ENCODE results near the gene PROK1.

The PROK1 gene

DNA sequence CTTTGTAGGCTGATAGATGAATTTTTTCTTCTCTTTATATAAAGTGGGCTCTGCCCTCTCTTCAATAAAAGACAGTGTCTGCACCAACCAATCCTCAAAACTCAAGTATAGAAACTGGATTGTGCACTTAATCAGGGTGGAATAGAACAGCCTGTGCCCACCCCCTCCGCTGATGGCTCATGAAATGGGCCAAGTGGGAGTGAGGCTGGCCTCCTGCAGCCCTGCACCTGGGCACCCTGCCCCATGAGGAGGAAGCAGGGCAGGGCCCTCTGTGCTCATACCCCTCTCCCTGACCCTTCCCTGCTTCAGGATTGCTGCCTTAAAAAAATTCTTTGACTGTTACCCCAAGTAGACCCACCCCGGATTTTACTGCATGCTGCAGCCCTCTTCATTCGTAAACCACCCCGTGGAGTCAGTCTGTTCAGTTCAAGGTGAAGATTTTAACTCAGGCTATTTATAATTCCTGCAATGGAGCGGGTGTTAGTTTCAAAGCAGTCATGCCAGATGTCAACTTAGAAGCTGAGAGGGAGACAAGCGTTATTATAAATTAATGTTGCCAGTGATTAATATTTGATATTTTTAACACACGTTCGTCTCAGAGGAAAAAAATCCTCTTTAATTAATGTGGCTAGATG is 15.8 kb downstream of the PROK1 start:
- no peak for DNase-seq

DNA sequence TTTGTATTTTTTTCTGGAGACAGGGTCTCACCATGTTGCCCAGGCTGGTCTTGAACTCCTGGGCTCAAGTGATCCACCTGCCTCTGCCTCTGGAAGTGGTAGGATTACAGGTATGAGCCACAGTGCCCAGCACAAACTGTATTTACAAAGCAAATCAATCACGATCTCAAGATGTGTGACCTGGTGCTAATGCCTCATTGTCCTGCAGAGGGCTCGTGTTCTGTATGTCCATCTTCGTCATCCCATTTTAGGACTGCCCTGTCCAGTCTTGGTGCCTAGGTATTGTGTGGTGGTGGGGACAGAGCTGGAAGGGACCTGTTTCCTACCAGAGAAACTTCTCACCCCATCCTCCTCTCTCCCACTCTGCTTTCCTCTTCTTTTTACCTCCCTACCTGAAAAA is 20.2 kb downstream of the PROK1 start:
- no peak for DNase-seq

DNA sequence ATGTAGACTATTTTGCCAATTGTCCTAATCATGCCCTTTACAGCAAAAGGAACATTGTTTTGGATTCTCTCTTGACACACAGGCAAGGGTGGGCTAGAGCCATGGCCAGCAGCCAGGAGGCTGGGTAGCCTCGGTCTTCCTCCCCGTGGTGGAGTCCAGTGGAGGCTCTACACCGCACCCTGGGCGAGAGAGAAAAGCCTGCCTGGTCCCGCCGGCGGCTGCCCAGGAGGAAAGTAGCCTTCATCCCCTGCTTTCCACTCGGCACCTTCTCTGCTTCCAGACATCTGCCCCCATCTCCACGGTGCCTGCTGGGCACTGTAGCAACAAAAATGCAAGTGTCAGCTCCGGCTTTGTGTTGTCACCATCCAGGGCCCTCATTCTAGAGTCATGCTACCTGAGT is 21.6 kb downstream of the PROK1 start:
- DNase-seq, result no peak

DNA sequence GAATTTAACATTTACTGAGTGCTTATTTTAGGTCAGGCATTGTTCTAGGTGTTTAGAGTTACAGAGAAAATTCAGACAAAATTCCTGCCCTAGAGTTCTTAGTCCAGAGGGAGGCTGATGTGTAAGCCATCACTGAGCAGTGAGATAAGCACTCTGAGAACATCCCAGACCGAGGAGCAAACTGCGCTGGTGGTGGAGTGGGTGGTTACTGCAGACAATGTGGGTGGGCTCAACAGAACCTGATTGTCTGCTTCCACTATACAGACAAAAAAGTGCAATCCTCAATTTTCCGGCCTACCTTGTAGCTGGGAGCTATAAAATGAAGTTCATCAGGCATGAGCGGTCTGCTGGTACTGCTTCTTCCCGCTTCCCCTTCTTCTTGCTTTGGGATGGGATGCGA is 23.5 kb downstream of the PROK1 start:
- DNase-seq, result no peak

DNA sequence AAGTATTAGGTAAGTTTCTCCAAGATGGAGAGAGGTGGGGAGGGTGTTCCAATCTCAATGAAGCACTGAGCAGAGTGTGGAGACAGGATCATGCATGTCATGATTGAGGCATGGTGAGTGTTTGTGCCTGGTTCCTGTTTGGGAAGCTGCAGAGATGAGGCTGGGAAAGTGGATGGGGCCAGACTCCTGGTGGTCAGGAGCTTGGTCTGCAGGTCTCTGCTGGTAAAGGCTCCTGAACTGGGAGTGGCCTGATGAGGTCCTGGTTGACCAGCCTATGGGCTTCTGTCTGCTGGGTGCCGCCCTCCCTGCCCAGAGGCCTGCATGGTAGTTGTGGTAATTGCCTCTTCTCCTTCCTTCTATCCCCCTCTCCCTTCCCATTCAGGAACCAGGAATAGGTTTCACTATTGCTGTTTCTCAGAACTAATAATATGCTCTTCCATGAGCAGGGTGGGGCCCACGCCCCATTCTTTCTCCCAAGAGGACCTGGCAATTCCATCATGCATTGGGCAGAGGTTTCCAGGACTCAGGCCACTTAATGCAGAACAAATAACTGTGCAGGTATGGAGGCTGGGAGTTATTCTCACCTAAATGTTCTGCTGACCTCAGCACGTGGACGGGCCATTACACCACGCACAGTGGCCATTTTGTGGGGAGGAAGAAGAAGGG is 24.5 kb downstream of the PROK1 start:
- DNase-seq, result no peak

DNA sequence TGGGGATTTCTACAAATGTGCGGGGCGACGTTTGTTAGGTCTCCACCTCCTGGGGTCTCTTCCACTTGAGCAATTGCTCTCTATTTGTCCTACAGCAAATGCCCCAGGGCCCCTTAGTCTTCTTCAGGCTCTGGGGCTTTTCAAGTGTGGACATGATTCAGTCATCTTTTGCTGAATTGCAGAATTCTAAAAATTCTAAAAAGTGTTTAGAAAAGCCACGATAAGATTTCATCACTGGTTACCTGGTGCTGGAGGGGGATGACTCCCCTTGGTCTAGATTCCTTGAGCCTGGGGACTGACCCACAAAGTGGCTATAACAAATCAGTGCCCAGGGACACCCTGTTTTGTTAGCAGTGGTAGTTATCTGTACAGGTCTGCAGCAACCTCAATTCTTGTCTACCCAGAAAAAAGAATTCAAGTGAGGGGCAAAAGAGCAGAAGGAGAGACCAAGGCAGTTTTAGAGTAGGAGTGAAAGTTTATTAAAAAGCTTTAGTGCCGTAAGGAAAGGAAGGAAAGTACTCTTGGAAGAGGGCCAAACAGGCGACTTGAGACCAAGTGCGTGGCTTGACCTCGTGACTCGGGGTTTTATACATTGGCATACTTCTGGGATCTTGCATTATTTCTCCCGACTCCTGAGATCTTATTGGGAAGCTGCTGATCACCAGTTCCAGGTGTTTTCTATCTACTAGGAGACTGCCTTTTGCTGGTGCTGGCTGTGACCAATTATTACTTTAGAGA is 25.2 kb downstream of the PROK1 start:
- DNase-seq, result no peak

DNA sequence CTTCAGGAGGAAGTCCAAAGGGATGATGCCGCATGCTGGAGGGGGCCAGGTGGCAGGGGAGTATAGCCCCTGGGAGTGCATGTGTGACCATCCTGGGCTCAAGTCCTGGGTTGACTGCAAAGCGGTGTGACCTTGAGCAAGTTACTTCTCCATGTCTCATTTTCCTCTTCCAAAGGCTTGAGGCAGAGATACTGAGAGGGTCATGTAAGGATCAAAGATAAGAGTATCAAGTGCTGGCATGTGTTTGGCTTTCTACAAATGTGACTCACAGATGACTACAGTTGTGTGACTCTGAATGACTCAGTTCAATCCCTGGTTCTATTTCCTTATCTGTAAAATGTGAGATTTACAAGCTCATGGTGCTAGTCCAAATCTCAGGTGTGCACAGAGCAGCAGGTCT is 26.1 kb downstream of the PROK1 start:
- no peak for DNase-seq

DNA sequence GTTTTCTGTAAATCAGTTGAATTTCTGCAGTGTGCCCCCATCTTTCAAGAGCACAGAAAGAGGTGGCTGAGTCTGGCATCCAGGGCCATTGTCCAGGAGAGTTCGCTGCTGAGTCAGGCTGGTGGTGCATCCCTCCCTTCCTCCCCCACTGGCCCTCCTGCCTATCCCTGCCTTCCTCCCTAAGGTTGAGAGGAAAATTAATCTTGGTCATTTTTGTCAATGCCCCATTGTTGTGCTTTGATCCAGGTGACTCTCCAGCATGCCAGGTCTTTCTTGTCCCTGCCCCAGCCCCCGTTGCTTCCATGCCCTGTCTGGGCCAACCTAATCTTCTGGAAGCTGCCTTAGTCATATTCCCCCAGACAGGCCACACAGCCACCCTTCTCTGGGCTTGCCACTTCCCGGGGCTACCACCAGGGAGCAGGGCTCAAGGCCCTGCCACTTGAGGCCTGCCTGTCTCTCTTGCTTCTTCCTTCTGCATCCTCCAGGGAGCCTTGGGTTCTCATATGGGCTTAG is 26.6 kb downstream of the PROK1 start:
- no peak for DNase-seq

DNA sequence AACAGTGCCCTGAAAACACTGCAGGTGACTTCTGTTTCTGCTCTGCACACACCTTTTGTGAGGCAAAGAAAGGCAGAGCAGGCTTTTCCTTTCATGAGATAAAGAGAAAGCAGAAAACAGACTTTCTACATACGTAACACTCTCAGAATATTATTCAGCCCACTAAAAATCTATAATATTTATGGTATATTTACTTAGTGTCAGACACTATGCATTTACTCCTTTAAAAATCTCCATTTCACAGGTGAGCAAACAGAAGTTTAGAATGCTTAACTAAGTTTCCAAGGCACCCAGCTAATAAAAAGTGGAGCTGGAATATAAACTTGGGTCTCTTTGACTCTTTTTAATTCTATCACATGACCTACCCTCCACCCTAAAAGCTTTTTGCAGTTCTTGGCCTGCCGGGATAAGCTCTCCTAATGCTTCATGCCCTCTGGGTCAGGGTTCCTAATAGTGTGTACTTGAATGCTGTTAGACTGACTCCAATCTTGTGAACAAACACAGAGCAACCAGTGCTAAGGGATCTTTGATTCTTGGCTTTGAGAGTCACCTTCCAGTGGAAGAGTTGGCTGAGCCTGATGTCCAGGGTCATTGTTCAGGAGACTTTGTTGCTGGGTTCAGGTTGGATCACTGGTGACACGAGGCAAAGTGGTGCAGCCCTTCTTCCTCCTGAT is 27.2 kb downstream of the PROK1 start:
- DNase-seq, result no peak

DNA sequence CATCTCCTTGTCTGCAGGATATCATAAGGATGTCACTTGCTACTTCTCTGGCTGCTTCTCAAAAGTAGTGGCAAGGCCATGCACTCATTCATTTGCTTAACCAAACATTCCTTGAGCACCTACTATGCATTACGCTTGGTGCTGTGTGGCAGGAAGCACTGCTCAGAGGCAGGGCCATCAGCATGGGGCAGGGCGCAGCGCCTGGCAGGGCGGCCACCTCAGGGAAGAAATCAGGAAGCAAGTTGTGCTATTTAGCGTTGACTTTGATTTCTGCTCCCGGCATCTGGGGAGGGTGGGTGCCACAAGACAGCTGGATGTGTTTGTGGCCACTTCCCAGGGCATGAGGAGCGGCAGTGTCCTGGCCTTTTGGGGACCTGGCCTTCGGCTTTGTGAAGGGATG is 27.9 kb downstream of the PROK1 start:
- no peak for DNase-seq

DNA sequence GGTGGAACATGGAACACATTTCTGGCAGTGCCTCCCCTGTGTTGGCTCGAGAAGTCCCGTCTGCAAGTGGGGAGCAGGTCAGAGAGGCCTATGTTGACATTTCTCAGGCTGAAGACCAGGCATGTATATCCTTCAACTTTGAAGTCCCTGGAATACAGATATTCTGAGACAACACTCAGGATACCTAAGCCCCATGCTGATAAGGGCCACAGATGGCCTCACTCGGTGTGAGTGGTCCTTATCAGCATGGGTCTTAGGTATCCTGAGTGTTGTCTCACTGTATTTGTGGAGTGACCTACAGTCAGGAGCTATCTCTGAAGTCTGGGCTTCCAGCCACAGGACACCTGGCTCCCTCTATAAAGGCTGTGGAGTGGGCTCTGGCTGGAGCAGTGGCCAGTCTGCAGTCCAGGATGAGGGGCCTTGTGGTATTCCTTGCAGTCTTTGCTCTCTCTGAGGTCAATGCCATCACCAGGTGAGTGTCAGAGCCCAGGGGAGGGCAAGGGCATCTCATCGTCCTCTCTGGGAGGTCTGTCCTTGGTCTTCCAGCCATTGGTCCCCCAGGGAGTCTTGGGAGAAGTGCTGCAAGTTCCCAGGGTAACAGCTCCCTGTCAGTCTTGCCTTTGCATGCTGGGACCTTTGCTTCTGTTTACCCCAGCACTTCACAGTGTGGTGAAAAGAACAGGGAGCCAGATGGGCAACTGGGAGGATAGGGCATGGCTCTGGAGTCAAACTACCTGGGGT is 29.6 kb downstream of the PROK1 start:
- no peak for DNase-seq

DNA sequence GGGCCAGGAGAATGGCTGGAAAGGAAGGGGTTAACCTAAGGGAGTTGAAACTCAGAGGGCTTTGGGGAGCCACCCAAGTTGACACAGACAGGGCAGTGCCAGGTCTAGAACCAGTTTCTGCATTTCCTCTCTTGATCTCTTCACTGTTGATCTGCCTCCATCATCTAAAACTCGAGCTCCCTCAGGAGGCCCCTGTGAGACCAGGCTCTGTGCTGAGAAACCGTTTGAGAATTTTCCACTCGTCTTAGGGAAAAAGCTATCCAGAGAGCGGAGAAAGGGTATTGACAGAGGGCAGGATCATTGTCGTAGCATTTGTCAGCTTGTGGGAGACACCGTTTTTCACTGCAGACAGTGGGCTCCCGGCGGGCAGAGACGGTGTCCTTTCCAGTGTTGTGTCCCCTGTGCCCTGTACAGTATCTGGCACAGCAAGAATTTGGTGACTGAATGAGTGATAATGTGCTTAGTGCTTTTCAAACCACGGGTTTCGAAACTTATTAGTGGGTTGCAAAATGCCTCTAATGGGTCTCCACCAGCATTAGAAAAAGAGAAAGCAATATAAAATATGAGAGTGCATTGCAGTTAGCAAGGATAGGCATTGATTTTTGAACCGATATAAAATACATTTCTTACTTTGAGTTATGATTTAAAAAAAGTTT is 31.1 kb downstream of the PROK1 start:
- DNase-seq, result no peak

DNA sequence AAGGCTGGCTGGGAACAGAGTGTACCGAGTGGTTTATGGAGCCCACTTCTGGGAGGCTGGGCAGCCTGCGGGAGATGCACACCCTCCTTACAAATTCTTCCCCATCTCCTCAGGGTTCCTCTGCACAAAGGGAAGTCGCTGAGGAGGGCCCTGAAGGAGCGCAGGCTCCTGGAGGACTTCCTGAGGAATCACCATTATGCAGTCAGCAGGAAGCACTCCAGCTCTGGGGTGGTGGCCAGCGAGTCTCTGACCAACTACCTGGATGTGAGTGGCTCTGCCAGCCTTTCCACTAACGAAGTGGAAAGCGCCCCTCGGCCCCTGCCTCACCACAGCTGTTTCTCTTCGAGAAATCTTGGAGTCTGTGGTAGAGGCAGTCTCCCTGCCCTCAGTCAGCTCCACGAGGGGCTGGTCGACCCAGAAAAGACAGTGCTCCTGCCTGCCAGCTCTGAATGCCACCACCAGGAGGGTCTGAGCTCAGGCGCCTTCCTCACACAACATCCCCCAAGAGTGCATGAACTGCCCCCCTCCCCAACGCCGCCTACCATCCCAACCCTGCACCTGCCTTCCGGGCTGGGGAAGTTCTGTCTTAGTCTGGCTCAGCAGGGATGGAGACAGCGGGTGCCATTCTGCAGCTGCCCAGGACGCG is 31.8 kb downstream of the PROK1 start:
- DNase-seq, result no peak

DNA sequence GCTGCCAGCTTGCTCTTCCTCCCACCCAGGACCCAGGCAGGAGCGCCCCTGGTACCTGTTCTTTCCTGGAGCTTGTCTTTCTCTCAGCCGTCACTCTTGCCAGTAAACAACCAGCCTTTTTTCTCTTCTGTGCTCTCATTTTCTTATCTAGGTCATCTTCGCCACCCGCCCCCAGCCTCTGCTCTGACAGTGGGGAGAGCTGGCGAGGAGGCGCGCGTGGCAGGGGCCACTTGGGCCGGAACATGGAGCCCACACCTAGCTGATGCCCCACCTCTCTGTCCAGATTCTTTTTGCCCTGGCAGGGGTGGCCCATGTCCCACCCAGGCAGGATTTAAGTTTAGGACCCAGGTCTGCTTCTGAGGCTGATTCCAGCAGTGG is 32.3 kb downstream of the PROK1 start:
- DNase-seq, result no peak

DNA sequence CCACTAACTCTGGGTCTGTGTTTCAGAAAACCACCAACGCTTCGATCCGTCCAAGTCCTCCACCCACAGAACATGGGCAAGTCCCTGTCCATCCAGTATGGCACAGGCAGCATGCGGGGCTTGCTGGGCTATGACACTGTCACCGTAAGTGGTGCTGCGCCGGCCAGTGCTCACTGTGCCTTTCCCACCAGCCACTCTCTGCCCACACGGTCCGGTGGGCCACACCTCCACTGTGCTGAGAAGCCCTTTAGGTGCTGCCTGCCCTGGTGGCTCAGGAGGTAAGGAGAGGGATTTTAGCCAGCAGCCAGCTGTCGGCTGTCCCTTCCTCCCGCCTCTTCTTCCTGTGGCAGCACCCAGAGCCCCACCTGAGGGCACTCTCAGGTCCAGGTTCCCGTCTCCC is 33.9 kb downstream of the PROK1 start:
- no peak for DNase-seq

DNA sequence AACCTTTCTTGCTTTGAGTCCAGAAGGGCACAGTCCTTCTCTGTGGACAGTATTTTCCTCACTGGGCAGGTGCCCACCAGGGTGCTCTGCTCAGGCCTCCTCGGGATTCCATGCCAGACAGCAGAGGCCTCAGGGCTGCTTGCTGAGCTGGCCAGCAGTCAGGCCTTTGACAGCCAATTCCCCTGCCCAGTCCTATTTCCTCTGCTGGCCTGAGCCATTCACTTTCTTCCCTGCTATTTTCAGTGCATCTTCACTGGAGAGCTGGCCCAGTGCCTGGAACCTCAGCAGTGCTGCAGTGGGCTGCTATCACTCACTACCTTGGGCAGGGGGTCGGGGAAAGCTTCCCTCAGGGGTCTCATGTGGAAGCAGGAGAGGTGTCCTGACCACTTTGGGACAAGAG is 34.8 kb downstream of the PROK1 start:
- DNase-seq, result no peak

DNA sequence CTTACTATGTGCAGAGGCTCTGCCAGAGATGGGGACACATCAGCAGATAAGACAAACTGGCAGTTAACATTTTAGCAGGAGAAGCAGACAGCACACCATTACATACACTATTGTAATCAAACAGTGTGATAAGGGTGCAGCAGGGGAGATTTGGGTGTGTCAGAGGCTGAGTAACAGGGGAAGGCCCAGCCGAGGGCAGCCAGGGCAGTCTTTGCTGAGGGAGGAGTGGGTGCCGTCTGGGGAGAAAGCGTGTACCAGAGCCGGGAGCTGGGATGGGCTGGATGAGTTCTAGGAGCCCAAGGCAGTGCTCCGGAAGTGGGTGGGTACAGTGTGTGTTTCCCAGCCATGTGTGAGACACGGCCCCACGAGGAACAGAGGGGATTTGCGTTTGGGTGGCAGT is 36.8 kb downstream of the PROK1 start:
- no peak for DNase-seq

DNA sequence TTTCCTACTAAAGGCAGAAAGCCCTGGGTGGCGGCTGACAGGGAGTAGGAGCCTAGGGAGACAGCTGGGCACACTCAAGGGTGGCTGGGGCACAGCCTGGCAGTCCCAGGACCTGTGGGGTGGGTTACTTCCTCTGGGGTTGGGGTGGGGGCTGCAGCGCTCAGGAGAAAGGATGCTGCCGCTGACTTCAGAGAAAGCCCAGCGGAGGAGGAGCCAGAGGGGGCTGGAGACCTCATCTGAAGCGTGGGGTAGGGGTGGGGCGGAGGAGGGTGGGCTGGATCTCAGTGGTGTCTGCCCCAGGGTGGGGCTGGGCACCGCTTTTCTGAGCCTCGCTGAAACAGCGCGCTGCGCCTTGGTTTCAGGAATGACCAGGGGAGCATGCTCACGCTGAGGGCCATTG is 37.2 kb downstream of the PROK1 start:
- no peak for DNase-seq

DNA sequence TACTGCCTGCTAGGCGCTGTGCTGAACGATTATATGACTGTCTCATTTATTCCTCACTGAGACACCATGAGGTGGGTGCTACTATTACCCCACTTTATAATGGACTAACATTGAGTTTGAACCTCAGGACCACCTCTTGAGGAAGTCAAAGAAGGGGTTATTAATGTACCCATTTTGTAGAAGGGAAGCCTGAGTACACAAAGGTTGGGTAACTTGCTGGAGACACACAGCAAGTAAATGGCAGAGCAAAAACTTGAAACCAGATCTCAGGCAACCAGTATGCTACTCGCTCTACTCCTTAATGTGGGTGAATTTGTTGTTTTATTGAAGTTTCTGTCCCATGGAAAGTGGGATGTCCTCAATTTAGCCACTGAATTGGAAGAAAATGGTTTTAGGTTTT is 37.9 kb downstream of the PROK1 start:
- no peak for DNase-seq

DNA sequence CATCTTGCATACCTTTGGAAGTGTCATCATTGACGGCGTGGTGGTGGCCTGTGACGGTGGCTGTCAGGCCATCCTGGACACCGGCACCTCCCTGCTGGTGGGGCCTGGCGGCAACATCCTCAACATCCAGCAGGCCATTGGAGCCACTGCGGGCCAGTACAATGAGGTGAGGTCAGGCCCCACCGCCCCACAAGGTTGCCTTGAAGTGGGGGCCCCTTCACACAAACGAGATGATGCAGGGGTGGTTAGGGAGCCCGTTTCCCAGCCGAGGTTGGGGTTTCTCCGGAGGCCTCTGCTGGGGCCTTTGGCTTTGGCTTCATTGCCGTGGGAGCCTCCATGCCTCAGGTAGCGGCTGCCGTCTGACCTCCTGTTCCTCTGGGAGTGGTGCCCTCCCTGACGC is 38.5 kb downstream of the PROK1 start:
- no peak for DNase-seq

DNA sequence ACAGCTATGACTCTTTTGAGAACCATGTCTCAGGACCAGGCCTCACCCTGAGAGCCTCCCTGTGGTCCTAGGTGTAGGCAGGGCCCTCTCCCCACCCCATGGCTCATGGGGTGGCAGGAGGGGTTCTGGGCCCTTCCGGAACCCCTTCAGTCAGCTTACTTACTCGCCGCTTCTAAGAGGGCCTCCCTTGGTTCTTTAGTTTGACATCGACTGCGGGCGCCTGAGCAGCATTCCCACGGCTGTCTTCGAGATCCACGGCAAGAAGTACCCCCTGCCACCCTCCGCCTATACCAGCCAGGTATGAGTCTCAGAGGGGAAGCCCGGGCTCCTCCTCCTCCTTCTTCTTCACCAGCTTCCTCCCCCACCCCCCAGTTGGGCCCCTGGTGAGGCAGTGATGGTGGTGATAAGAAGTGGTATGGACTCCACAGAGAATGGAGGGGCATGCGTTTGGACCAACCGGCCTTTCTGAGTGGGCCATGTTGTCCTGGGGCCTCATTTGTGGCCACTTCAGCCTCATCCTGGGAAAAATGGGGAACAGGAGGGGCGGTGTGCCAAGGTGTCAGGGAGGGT is 39.1 kb downstream of the PROK1 start:
- no peak for DNase-seq

Data from CD4-positive, alpha-beta T cell treated with Interleukin-6 for 4 hours (primary cell).